ACC112 (cell line): ENCODE measurements around the gene ANKRD18A.

Experiments used
- H2AFZ ChIP-seq: fragments of 200-600 bp; sonication (generic); one replicate; pipeline ENCODE4 v1.6.0; 2017; ENCODE audit warnings: antibody characterized with exemption, low read length; ENCODE audit not compliant: unreplicated experiment
- H3K27ac ChIP-seq: fragments of 200-600 bp; sonication (generic); 2 replicates; pipeline ENCODE4 v1.5.1; 2014; ENCODE audit warnings: low read depth, mild to moderate bottlenecking, antibody characterized with exemption, low read length, moderate library complexity
- H3K27me3 ChIP-seq: fragments of 200-600 bp; sonication (generic); 2 replicates; pipeline ENCODE4 v1.6.1; 2014; ENCODE audit warnings: mild to moderate bottlenecking, antibody characterized with exemption, low read length, moderate library complexity, mixed read lengths; ENCODE audit not compliant: insufficient read depth
- H3K36me3 ChIP-seq: fragments of 200-600 bp; sonication (generic); 2 replicates; pipeline ENCODE4 v1.6.1; 2016; ENCODE audit warnings: mild to moderate bottlenecking, antibody characterized with exemption, low read length, moderate library complexity, mixed read lengths; ENCODE audit not compliant: insufficient read depth
- H3K4me1 ChIP-seq: fragments of 200-600 bp; sonication (generic); one replicate; pipeline ENCODE4 v1.6.1; 2016; ENCODE audit warnings: low read length, mixed read lengths; ENCODE audit not compliant: insufficient read depth, unreplicated experiment, control insufficient read depth
- H3K4me3 ChIP-seq: fragments of 200-600 bp; sonication (generic); 2 replicates; pipeline ENCODE4 v1.5.1; 2014; ENCODE audit warnings: mild to moderate bottlenecking, low read depth, low read length
- H3K79me2 ChIP-seq: fragments of 200-600 bp; sonication (generic); one replicate; pipeline ENCODE4 v1.6.0; 2016; ENCODE audit warnings: low read length; ENCODE audit not compliant: control insufficient read depth, unreplicated experiment, insufficient read depth

ANKRD18A gene

GRCh38 chr9:38529317-38529716 is 91.1 kb downstream of the ANKRD18A start:
- Histone ChIP-seq H3K27me3 (peaks cover 18% of the 10 kb centered on the region; the same call in 1 of the 2 replicates), H3K27ac (no peak overlapping the region), H3K36me3 (no peaks in the 10 kb centered on the region), H2AFZ (no peak overlapping the region), H3K4me1 (no peaks in the 10 kb centered on the region), H3K4me3 (no peak overlapping the region), H3K79me2 (no peaks in the 10 kb centered on the region)

GRCh38 chr9:38527503-38527902 is 92.9 kb downstream of the ANKRD18A start:
- no peaks in the 10 kb centered on the region for H3K79me2 ChIP-seq
- no peaks in the 10 kb centered on the region for H3K36me3 ChIP-seq
- peaks cover 18% of the 10 kb centered on the region; the same call in 1 of the 2 replicates for H3K27me3 ChIP-seq
- H3K27ac ChIP-seq = no peak overlapping the region
- H3K4me3 ChIP-seq = no peak overlapping the region
- H3K4me1 ChIP-seq = no peaks in the 10 kb centered on the region
- H2AFZ ChIP-seq = no peak overlapping the region

- Histone ChIP-seq H3K4me3 (no peak overlapping the region), H3K36me3 (no peaks in the 10 kb centered on the region), H3K27ac (no peak overlapping the region), H2AFZ (no peak overlapping the region), H3K79me2 (no peaks in the 10 kb centered on the region), H3K4me1 (no peaks in the 10 kb centered on the region), H3K27me3 (peaks cover 18% of the 10 kb centered on the region; the same call in 1 of the 2 replicates)
These were observed 93.8 kb downstream of the ANKRD18A start for GRCh38 chr9:38526591-38526990.

GRCh38 chr9:38523121-38523520 is 97.3 kb downstream of the ANKRD18A start:
- no peaks in the 10 kb centered on the region for H3K36me3 ChIP-seq
- peaks cover 13% of the 10 kb centered on the region; the same call in 1 of the 2 replicates for H3K27me3 ChIP-seq
- no peaks in the 10 kb centered on the region for H3K79me2 ChIP-seq
- no peak overlapping the region for H3K27ac ChIP-seq
- H3K4me1 ChIP-seq = no peaks in the 10 kb centered on the region
- H3K4me3 ChIP-seq = no peak overlapping the region
- no peak overlapping the region for H2AFZ ChIP-seq

GRCh38 chr9:38521762-38522161 is 98.6 kb downstream of the ANKRD18A start:
- Histone ChIP-seq H2AFZ (no peak overlapping the region), H3K27me3 (peaks cover 9% of the 10 kb centered on the region; the same call in 1 of the 2 replicates), H3K4me1 (no peaks in the 10 kb centered on the region), H3K4me3 (no peak overlapping the region), H3K27ac (no peak overlapping the region), H3K36me3 (no peaks in the 10 kb centered on the region), H3K79me2 (no peaks in the 10 kb centered on the region)
